Measurements from ENCODE around the gene RXRA. TPM values are rescaled to one million over a fixed set of nuclear protein-coding genes. Genes with fewer than 3 reads are reported as not detected.

The RXRA gene
- 31.7 and 33.2 TPM in 2 replicates for polyA plus RNA-seq (2013)

DNA sequence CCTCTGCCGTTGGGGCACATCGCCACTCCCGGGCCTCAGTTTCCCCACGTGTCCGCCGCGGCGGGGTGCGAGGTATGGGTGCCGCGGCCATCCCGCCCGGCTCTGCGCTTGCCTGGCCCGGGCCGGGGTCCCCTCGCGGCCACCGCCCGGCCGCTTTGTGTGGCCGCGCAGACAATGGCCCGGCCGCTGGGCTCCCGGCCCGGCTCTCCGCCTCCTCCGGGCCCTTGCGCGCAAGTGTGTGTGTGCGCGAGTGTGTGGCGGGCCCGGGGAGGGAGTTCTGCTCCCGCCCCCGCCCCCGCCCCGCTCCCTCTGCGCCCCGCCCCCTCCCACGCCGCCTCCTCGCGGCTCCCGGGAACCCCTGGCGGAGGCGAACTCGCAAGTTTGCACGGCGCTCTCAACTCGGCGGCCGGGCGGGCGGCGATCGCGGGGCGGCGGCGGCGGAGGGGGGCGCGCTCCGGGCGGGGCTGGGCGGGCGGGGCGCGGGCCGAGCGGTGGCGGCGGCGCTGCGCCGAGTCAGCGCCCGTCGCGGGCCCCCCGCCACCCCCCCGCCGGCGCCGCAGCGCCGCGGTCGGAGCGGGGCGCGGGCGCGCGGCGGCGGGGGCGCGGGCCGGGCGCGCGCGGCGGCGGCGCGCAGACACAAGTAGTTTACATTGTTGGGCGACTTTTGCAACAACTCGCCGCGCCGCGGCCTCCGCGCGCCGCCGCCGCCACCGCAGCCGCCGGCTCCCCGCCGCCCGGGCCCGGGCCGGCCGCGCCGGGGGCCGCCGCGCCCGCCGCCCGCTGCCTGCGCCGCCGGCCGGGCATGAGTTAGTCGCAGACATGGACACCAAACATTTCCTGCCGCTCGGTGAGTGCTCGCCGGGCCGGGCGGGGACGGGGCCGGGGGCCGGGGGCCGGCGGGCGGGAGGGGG, at the start of gene RXRA:
Gene RXRA, plus strand, starts transcription at position 643 of the 911 bp plus-strand sequence. Its CDS starts 177 bp downstream, at position 820.
- Histone ChIP-seq H3K27me3 (ENCODE audit: insufficient read depth, low read length) (no peaks in the 10 kb centered on the region), H2AK5ac (ENCODE audit: low read length) (peak within 1 kb of the TSS; percentile 97), H2AFZ (ENCODE audit: insufficient read depth, low read length, poor library complexity) (peak within 1 kb of the TSS; percentile 96), H3K14ac (ENCODE audit: low read length) (peak within 1 kb of the TSS; percentile 99), H3K36me3 (ENCODE audit: control insufficient read depth in 1 of 2, insufficient read depth in 2 of 2, low read length in 2 of 2) (no peaks in the 10 kb centered on the region), H3K9ac (ENCODE audit: low read length) (peak within 1 kb of the TSS; percentile 87), H3K23ac (ENCODE audit: low read length) (no peak within 1 kb of the TSS), H4K91ac (ENCODE audit: low read depth, low read length) (peak within 1 kb of the TSS; percentile 99), H3K79me1 (ENCODE audit: low read length) (peaks cover 25% of the 10 kb centered on the region), H3K4ac (ENCODE audit: low read depth, low read length) (peak within 1 kb of the TSS; percentile 95), H3K4me3 (ENCODE audit: low read depth, low read length) (peak within 1 kb of the TSS; percentile 78), H3K18ac (ENCODE audit: low read length) (peak within 1 kb of the TSS; percentile 99), H2BK120ac (ENCODE audit: insufficient read depth, low read length, poor library complexity) (peak within 1 kb of the TSS; percentile 97), H4K12ac (ENCODE audit: low read depth, low read length) (peak within 1 kb of the TSS; percentile 90), H3K4me2 (ENCODE audit: low read length) (peak within 1 kb of the TSS; percentile 83), H3K79me2 (ENCODE audit: control insufficient read depth, insufficient read depth, low read length, poor library complexity) (peaks cover 39% of the 10 kb centered on the region), H3K4me1 (ENCODE audit: control insufficient read depth in 1 of 2, insufficient read depth in 2 of 2, low read length in 2 of 2) (peaks cover 35 to 46% of the 10 kb centered on the region in 2 experiments), H2BK5ac (ENCODE audit: low read depth, low read length, poor library complexity) (peak within 1 kb of the TSS; percentile 81), H2BK12ac (ENCODE audit: low read length) (peak within 1 kb of the TSS; percentile 91), H4K8ac (ENCODE audit: low read depth, low read length) (peak within 1 kb of the TSS; percentile 88), H3K9me3 (ENCODE audit: insufficient read depth, low read depth, low read length) (peaks cover 2% of the 10 kb centered on the region), H3K27ac (ENCODE audit: low read depth, low read length) (peak within 1 kb of the TSS; percentile 91)
- DNase-seq, result peak; percentile 63 to 81
- no CpG with 5 or more reads among the region's 156 CpGs for WGBS (ENCODE audit: extremely low coverage, insufficient coverage, insufficient read length)

DNA sequence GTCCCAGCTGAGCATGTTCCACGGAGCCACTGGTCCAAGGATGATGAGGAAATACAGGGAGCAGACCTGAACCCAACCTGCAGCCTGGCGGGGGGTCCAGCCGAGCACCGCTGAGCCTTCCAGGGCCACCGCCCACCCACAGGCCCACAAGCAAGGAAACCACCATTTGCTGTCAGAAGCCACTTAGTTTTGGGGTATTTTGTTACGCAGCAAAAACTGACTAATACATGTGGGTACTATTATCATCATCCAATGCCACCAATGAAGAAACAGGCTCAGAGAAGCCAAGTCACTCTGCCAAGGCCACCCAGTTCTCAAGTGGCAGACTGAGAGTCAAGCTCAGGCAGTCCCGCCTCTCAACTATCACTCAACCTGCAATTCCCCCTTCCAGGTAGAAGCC, 48.0 kb upstream of the RXRA start:
- Histone ChIP-seq H4K91ac (ENCODE audit: low read depth, low read length) (no peak overlapping the region), H3K27me3 (ENCODE audit: insufficient read depth, low read length) (no peaks in the 10 kb centered on the region), H3K9ac (ENCODE audit: low read length) (no peak overlapping the region), H3K4ac (ENCODE audit: low read depth, low read length) (no peak overlapping the region), H3K4me3 (ENCODE audit: low read depth, low read length) (no peak overlapping the region), H3K18ac (ENCODE audit: low read length) (no peak overlapping the region), H3K9me3 (ENCODE audit: insufficient read depth, low read depth, low read length) (peaks cover 17% of the 10 kb centered on the region), H3K4me1 (ENCODE audit: control insufficient read depth in 1 of 2, insufficient read depth in 2 of 2, low read length in 2 of 2) (no peaks in the 10 kb centered on the region), H4K8ac (ENCODE audit: low read depth, low read length) (no peak overlapping the region), H2AFZ (ENCODE audit: insufficient read depth, low read length, poor library complexity) (no peak overlapping the region), H3K79me1 (ENCODE audit: low read length) (no peaks in the 10 kb centered on the region), H3K79me2 (ENCODE audit: control insufficient read depth, insufficient read depth, low read length, poor library complexity) (no peaks in the 10 kb centered on the region), H3K4me2 (ENCODE audit: low read length) (no peak overlapping the region), H2AK5ac (ENCODE audit: low read length) (no peak overlapping the region), H2BK12ac (ENCODE audit: low read length) (no peak overlapping the region), H3K27ac (ENCODE audit: low read depth, low read length) (no peak overlapping the region), H4K12ac (ENCODE audit: low read depth, low read length) (no peak overlapping the region), H3K14ac (ENCODE audit: low read length) (no peak overlapping the region), H3K36me3 (ENCODE audit: control insufficient read depth in 1 of 2, insufficient read depth in 2 of 2, low read length in 2 of 2) (no peaks in the 10 kb centered on the region), H3K23ac (ENCODE audit: low read length) (no peak overlapping the region), H2BK5ac (ENCODE audit: low read depth, low read length, poor library complexity) (no peak overlapping the region), H2BK120ac (ENCODE audit: insufficient read depth, low read length, poor library complexity) (no peak overlapping the region)
- DNase-seq, result no peak
- WGBS (ENCODE audit: extremely low coverage, insufficient coverage, insufficient read length), result no CpG with 5 or more reads among the region's 7 CpGs

DNA sequence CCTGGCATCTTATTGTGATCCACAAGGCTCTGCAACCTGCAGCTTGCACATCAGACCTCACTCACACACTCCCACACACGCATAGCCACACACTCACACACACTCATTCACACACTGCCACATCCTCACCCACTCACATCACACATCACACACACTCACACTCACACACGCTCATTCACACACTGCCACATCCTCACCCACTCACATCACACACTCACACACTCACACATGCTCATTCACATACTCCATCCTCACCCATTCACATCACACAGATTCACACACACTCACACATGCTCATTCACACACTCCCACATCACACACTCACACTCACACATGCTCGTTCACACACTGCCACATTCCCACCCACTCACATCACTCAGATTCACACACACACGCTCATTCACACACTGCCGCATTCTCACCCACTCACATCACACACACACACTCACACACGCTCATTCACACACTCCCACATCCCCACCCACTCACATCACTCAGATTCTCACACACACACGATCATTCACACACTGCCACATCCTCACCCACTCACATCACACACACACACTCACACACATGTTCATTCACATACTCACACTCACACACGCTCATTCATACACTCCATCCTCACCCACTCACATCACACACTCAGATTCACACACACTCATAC, 47.1 kb upstream of the RXRA start:
- H3K4ac ChIP-seq (ENCODE audit: low read depth, low read length), result no peak overlapping the region
- H3K14ac ChIP-seq (ENCODE audit: low read length), result no peak overlapping the region
- 100% methylated on average over 5 of the region's 8 CpGs for WGBS (ENCODE audit: extremely low coverage, insufficient coverage, insufficient read length)
- H2AK5ac ChIP-seq (ENCODE audit: low read length), result no peak overlapping the region
- H3K4me3 ChIP-seq (ENCODE audit: low read depth, low read length), result peak overlapping the region; percentile 25
- H4K12ac ChIP-seq (ENCODE audit: low read depth, low read length), result no peak overlapping the region
- H3K9me3 ChIP-seq (ENCODE audit: insufficient read depth, low read depth, low read length), result peaks cover 17% of the 10 kb centered on the region
- no peak overlapping the region for H2AFZ ChIP-seq (ENCODE audit: insufficient read depth, low read length, poor library complexity)
- no peak overlapping the region for H3K27ac ChIP-seq (ENCODE audit: low read depth, low read length)
- no peak overlapping the region for H3K18ac ChIP-seq (ENCODE audit: low read length)
- no peak for DNase-seq
- no peak overlapping the region for H3K23ac ChIP-seq (ENCODE audit: low read length)
- no peak overlapping the region for H4K91ac ChIP-seq (ENCODE audit: low read depth, low read length)
- H3K79me2 ChIP-seq (ENCODE audit: control insufficient read depth, insufficient read depth, low read length, poor library complexity), result no peaks in the 10 kb centered on the region
- H3K79me1 ChIP-seq (ENCODE audit: low read length), result no peaks in the 10 kb centered on the region
- no peaks in the 10 kb centered on the region for H3K36me3 ChIP-seq (ENCODE audit: control insufficient read depth in 1 of 2, insufficient read depth in 2 of 2, low read length in 2 of 2)
- no peak overlapping the region for H3K9ac ChIP-seq (ENCODE audit: low read length)
- H3K4me2 ChIP-seq (ENCODE audit: low read length), result no peak overlapping the region
- H3K27me3 ChIP-seq (ENCODE audit: insufficient read depth, low read length), result no peaks in the 10 kb centered on the region
- no peak overlapping the region for H2BK12ac ChIP-seq (ENCODE audit: low read length)
- no peak overlapping the region for H2BK5ac ChIP-seq (ENCODE audit: low read depth, low read length, poor library complexity)
- no peaks in the 10 kb centered on the region for H3K4me1 ChIP-seq (ENCODE audit: control insufficient read depth in 1 of 2, insufficient read depth in 2 of 2, low read length in 2 of 2)
- no peak overlapping the region for H2BK120ac ChIP-seq (ENCODE audit: insufficient read depth, low read length, poor library complexity)
- no peak overlapping the region for H4K8ac ChIP-seq (ENCODE audit: low read depth, low read length)

DNA sequence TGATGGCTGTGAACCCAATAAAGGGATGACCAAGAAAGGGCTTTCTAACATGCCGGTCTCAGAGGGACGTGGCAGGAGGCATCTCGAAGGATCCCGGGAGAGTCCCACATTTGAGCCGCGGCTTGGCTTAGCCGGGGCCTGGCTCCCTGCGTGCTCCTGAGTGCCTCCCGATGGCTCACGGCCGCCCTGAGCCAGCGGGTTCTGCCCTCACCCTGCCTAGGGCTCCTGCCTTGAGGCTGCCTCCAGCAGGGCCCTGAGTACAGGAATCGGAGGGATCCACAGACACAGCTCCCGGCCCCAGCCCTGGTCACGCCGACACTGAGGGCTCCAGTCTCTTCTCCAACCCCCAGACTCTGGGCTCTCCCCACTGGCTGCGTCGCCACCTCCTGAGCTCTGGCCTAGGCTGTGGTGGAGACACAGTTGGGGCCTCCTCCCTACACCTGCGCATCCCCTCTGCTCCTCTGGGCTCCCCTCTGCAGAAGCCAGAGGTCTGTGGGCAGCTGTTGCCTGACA, 44.1 kb upstream of the RXRA start:
- no peak overlapping the region for H3K27ac ChIP-seq (ENCODE audit: low read depth, low read length)

More for the DNA sequence above, 44.1 kb upstream of the RXRA start:
- Histone ChIP-seq H4K8ac (ENCODE audit: low read depth, low read length) (no peak overlapping the region), H3K79me1 (ENCODE audit: low read length) (no peaks in the 10 kb centered on the region), H4K12ac (ENCODE audit: low read depth, low read length) (no peak overlapping the region), H3K4ac (ENCODE audit: low read depth, low read length) (no peak overlapping the region), H3K23ac (ENCODE audit: low read length) (no peak overlapping the region), H2AK5ac (ENCODE audit: low read length) (no peak overlapping the region), H3K4me3 (ENCODE audit: low read depth, low read length) (no peak overlapping the region), H3K79me2 (ENCODE audit: control insufficient read depth, insufficient read depth, low read length, poor library complexity) (no peaks in the 10 kb centered on the region), H3K27me3 (ENCODE audit: insufficient read depth, low read length) (no peaks in the 10 kb centered on the region), H3K4me2 (ENCODE audit: low read length) (no peak overlapping the region), H3K9ac (ENCODE audit: low read length) (no peak overlapping the region), H3K9me3 (ENCODE audit: insufficient read depth, low read depth, low read length) (peaks cover 17% of the 10 kb centered on the region), H2BK5ac (ENCODE audit: low read depth, low read length, poor library complexity) (no peak overlapping the region), H3K18ac (ENCODE audit: low read length) (no peak overlapping the region), H2BK12ac (ENCODE audit: low read length) (no peak overlapping the region), H2BK120ac (ENCODE audit: insufficient read depth, low read length, poor library complexity) (no peak overlapping the region), H3K36me3 (ENCODE audit: control insufficient read depth in 1 of 2, insufficient read depth in 2 of 2, low read length in 2 of 2) (no peaks in the 10 kb centered on the region), H4K91ac (ENCODE audit: low read depth, low read length) (no peak overlapping the region), H3K14ac (ENCODE audit: low read length) (no peak overlapping the region), H2AFZ (ENCODE audit: insufficient read depth, low read length, poor library complexity) (no peak overlapping the region), H3K4me1 (ENCODE audit: control insufficient read depth in 1 of 2, insufficient read depth in 2 of 2, low read length in 2 of 2) (no peaks in the 10 kb centered on the region)
- DNase-seq, result peak in 1 of 2 donors; percentile 6
- no CpG with 5 or more reads among the region's 19 CpGs for WGBS (ENCODE audit: extremely low coverage, insufficient coverage, insufficient read length)

Data from trophoblast cell (in vitro differentiated cells and primary cell).